Fibroblast of skin of left quadriceps (primary cell): ENCODE results near the gene WNK2.

Experiments used
- DNase-seq, 2 experiments: peaks; one replicate each; pipeline ENCODE4 v3.0.0-alpha.2; 2013; ENCODE audit warnings: low read depth in 2 of 2

WNK2 gene

GRCh38 chr9:93161786-93162562 lies 22.0 kb upstream of the WNK2 start:
- DNase-seq: no peak

- DNase-seq: no peak
Observed at GRCh38 chr9:93164085-93164484, 19.9 kb upstream of the WNK2 start.

- DNase-seq: no peak
Observed at GRCh38 chr9:93166699-93167098, 17.2 kb upstream of the WNK2 start.

DNA sequence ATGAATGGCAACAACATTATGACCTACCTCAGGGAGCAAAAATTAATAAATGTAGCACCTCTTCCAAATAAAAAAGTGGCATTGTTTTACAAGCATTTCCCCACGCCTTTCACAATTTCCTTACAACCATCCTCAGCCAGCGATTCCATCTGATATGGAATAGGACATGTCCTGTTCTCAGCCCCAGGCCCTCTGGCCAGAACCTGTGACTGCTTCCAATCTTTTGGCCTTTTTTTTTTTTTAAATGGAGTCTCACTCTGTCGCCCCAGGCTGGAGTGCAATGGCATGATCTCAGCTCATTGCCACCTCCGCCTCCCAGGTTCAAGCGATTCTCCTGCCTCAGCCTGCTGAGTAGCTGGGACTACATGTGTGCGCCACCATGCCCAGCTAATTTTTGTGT lies 16.8 kb upstream of the WNK2 start:
- no peak for DNase-seq

- DNase-seq: no peak
Observed at GRCh38 chr9:93167838-93168237, 16.1 kb upstream of the WNK2 start.

- no peak for DNase-seq
Observed at GRCh38 chr9:93168581-93168980, 15.4 kb upstream of the WNK2 start.

- no peak for DNase-seq
Observed at GRCh38 chr9:93169444-93169843, 14.5 kb upstream of the WNK2 start.

GRCh38 chr9:93170571-93170970 lies 13.4 kb upstream of the WNK2 start:
- DNase-seq: no peak

- no peak for DNase-seq
Observed at GRCh38 chr9:93171261-93171990, 12.5 kb upstream of the WNK2 start.

- no peak for DNase-seq
Observed at GRCh38 chr9:93172666-93173364, 11.1 kb upstream of the WNK2 start.

DNA sequence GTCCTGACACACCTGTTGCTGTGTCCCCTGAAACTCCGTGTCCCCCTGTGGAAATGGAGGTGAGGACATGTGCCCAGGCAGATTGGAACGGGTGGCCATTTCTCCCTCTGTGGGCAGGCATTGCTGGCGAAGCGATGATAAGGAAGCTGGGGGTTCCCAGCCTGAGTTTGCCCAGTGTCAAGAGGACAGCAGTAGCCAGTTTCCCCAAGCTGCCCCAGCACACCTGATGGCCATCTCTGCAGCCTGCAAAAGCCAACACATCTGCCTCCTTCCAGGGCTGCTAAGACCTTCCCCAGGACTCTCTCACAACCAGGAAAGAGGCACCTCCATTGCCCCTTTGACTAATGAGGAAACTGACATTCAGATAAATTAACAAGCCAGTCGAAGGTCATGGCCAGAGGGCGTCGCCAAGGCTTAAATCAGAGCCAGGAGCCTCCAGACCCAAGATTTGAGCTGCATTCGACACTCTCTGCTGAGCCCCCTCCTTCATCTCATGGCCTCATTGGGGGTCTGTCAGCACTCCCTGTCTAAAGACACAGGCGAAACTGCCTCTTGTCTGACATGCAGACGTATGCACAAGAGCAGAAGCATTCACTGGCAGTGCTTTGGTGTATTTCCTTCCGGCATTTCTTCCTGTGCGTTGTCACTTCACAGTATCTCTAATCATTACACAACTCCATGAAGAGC lies 10.4 kb upstream of the WNK2 start:
- no peak for DNase-seq

DNA sequence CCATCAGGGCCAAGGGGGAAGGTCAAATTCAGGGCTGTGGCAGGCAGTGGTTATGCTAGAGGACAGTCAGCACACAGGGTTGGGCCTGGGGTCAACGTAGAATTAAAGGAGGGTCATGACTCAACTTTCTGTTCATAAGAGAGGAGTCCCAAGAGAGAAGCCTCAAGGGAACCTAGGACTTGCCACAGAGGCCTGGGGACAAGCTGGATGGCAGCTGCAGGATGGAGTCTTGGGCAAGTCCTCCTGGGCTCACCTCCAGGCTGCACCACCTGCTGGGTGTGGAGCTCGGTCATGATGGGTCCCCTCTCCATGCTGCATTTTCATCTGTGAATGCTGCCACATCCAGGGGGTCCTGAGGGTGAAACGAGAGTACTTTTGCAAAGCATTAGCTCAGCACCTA lies 9.0 kb upstream of the WNK2 start:
- DNase-seq: no peak

- no peak for DNase-seq
Observed at GRCh38 chr9:93177676-93178075, 6.3 kb upstream of the WNK2 start.

DNA sequence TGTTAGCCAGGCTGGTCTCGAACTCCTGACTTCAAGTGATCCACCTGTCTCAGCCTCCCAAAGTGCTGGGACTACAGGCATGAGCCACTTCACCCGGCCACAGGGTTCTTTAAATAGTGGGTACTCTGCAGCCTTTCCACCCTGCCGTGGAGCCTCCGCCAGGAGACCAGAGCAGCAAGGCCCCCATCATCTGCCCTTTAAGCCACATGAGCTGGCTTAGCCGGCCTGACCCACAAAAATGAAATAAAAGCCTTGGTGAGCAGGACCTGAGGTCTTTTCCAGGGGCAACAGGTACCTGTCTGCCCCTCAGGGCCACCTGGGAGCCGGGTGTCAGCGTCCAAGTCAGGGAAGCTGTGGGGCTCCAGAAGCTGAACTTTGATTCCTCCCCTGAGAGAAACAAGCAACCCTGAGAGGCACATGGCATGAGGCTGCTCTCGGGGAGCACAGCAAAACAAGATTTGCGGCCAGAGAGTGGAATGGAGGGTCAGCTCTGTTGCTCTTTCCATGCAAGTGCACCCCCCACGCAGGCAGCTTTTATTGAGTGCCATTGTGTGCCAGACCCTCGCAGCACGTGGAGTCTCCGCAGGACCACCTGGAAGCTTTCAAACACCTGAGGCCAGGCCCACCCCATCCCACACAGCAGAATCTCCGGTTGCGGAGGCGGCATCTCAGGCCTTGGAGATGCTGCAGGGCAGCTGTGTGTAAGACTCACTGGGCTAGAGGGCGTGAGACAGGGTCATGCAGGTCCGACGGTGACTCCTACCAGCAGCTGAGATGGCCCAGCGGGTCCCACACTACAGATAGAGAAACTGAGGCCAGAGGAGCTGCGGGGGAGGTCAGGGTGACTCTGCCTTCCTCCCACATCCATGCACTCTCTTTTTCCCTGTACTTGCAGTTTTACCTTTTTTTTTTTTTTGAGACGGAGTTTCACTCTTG lies 4.8 kb upstream of the WNK2 start:
- no peak for DNase-seq

DNA sequence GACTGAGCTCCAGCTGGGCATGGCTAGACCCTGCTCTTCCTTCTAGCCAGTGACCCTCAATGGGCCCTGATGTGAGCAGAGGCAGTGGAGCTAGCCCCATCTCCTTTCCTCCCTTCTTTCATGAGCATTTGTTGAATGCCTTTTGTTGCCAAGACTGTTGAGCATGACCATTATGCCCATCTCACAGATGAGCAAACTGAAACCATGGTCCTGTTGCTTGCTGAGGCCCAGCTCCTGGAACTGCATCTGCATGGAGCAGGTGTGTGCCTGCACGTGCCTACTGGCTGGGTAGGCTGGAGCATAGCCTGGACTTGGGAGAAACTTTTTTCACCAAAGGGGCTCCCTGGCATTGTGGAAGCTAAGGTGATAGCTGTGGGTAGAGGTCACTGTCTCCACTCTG lies 3.0 kb upstream of the WNK2 start:
- DNase-seq: no peak

DNA sequence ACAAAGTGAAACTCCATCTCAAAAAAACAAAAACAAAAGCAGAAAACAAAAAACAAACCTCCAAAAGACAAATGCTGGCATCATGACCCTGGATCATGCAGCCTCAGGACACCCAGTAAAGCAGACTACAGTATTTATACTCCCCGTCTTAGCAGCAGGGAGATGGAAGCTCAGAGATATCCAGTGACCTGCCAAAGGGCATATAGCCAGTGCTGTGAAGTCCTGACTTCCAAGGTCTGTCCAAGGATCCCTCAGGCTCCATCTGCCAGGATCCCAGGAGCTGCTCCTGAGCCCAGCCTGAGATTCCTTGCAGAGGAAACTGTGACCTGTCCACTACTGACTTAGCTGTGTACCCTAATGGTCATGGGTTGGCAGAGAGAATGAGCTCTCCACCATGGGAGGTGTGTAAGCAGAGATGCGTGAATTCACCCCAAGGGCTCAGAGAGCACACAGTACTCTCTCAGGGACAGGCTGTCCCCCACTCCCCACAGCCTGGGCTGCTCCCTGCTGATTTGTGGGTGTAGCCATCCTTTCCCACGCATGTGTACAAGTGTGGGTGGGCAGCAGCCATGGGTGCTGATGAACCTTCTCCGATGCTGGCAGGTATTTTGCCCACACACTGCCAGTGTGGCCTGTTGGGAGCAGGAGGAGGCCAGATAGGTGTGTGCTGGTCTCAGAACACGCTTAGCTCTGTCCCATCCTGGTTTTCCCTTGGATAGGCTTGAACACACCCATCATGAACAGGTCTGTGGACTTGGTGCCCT lies 2.1 kb upstream of the WNK2 start:
- DNase-seq: no peak

- no peak for DNase-seq
Observed at GRCh38 chr9:93182572-93182971, 1.4 kb upstream of the WNK2 start.

GRCh38 chr9:93183131-93183662 lies 742 bp upstream of the WNK2 start:
- no peak for DNase-seq

DNA sequence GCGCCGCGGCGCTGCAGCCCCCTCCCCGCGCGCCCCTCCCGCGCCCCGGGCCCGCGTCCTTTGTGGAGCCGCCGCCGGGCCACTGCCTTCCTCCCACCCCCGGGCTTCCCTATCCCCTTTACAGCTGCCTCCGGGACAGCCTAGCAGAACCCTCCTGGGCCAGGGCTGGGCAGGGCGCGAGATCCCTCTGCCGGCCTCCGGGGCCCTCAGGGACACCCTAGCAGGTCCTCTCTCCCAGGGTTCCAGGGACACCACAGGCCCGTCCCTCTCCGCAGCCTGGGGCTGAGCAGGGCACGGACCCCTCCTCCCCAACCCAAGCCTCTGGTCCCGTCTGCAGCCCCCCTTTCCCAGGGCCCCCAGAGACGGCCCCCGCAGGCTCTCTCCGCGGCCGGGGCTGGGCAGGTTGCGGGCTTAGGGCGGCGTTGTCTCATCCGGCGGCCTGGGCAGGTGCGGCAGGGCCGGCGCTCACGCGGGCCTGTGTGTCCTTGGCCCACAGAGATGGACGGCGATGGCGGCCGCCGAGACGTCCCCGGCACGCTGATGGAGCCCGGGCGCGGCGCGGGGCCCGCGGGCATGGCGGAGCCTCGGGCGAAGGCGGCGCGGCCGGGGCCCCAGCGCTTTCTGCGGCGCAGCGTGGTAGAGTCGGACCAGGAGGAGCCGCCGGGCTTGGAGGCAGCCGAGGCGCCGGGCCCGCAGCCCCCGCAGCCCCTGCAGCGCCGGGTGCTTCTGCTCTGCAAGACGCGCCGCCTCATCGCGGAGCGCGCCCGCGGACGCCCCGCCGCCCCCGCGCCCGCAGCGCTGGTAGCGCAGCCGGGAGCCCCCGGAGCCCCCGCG lies 710 bp downstream of the WNK2 start:
- DNase-seq: no peak
